ENCODE data around the gene GUCY1B1.

- no peak for TF ChIP-seq CTCF (IDR thresholded peaks at IDR 0.05)
- TF ChIP-seq USF2 (IDR thresholded peaks at IDR 0.05): no peak
- no peak for TF ChIP-seq MAX (IDR thresholded peaks at IDR 0.05)
- no peak for TF ChIP-seq EP300 (IDR thresholded peaks at IDR 0.05)
- TF ChIP-seq RCOR1 (IDR thresholded peaks at IDR 0.05; ENCODE audit: low read depth, low read length): no peak
- TF ChIP-seq JUN (IDR thresholded peaks at IDR 0.05): no peak
- TF ChIP-seq MAZ (IDR thresholded peaks at IDR 0.05; ENCODE audit: borderline replicate concordance, low read depth, low read length): no peak
- TF ChIP-seq SMC3 (IDR thresholded peaks at IDR 0.05): no peak
- no peak for TF ChIP-seq POLR2A (IDR thresholded peaks at IDR 0.05; ENCODE audit: low read length)
- no peak for TF ChIP-seq FOSL2 (IDR thresholded peaks at IDR 0.05)
- TF ChIP-seq FOSL2 (CRISPR knock-in tag; IDR thresholded peaks at IDR 0.05): no peak
- no peak for TF ChIP-seq NFE2L2 (conservative IDR thresholded peaks at IDR 0.05; ENCODE audit: low read length)
Observed at GRCh38 chr4:155735496-155735895, 23.3 kb upstream of the GUCY1B1 start.
